Gastroesophageal sphincter (tissue), 3 donors: ENCODE results near the gene IGBP1.

Experiments
- CTCF ChIP-seq, 4 experiments: fragments of 200-600 bp in 2 of 4; fragments of 450-650 bp in 2 of 4; sonication (generic) in 1 of 4; IDR thresholded peaks; one replicate each; pipeline ENCODE4 v1.5.1; 2017 to 2019; ENCODE audit warnings: antibody characterized with exemption in 4 of 4, mild to moderate bottlenecking in 2 of 4, moderate library complexity in 2 of 4
- POLR2A ChIP-seq, 2 donors: fragments of 450-650 bp; IDR thresholded peaks; one replicate each; pipeline ENCODE4 v1.6.1; 2017; ENCODE audit warnings: antibody characterized with exemption in 2 of 2, mild to moderate bottlenecking in 2 of 2, moderate library complexity in 1 of 2
- POLR2AphosphoS5 ChIP-seq: sonication (generic); formaldehyde crosslinking; IDR thresholded peaks from one replicate; pipeline ENCODE4 v1.6.1; 2017; ENCODE audit warnings: antibody characterized with exemption

- peak; percentile 20 to 62 (median 38) for TF ChIP-seq CTCF (IDR thresholded peaks at IDR 0.05)
- TF ChIP-seq POLR2AphosphoS5, result no peak
- TF ChIP-seq POLR2A (IDR thresholded peaks at IDR 0.05), result no peak
Observed at GRCh38 chrX:70196961-70197720, 63.9 kb downstream of the IGBP1 start.
